GM10248 (cell line): Measurements from ENCODE around the gene RNF130.

Experiments
- CTCF ChIA-PET: fragments of 300-600 bp; sonication (Branson Sonifier 250); formaldehyde crosslinking; extraction: SDS; loops from one replicate; lab custom pipeline; 2021; ENCODE audit warnings: antibody characterized with exemption; lab: Yijun Ruan, JAX
- POLR2A ChIA-PET: fragments of 350-650 bp; sonication (Branson Sonifier 250); formaldehyde crosslinking; extraction: SDS; loops from one replicate; lab custom pipeline; 2020; ENCODE audit warnings: antibody characterized with exemption; lab: Yijun Ruan, JAX
- DNase-seq: peaks from one replicate; pipeline ENCODE4 v3.0.0; 2012; ENCODE audit errors: extremely low spot score
- TF ChIP-seq, protein P1 (sequence below): IDR thresholded peaks from 2 replicates; pipeline ENCODE4 v1.5.1; 2012; ENCODE audit warnings: mild to moderate bottlenecking, low read depth; ENCODE audit errors: extremely low read depth, missing control alignments, control extremely low read depth

RNF130 gene

DNA sequence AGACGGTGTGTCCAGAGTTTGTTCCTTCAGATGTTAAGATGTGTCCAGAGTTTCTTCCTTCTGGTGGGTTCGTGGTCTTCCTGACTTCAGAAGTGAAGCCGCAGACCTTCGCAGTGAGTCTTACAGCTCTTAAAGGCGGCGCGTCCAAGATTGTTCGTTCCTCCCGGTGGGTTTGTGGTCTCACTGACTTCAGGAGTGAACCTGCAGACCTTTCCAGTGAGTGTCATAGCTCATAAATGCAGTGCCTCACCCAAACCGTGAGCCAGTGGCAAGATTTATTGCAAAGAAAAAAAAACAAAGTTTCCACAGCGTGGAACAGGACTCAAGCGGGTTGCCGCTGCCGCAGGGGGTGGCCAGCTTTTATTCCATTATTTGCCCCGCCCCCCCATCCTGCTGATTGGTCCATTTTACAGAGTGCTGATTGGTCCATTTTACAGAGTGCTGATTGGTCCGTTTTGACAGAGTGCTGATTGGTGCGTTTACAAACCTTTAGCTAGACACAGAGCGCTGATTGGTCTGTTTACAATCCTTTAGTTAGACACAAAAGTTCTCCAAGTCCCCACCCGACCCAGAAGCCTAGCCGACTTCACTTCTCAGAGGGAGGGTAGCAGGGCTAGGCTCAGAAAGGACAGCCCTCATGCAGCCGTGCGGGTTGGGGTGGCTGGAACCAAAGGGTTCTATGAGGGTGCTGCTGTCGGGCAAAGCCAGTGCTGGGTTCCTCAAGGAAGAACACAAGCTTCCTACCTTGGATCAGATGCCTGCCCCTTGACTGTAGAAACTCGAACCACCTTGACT is 9.1 kb upstream of the RNF130 start:
- ChIA-PET POLR2A (no interaction called here), CTCF (interaction anchor here (2.3 kb wide), 1 partner anchor 11 kb away, joined by 9 read pairs; no protein-coding TSS in a partner anchor)
- TF ChIP-seq, protein P1, sequence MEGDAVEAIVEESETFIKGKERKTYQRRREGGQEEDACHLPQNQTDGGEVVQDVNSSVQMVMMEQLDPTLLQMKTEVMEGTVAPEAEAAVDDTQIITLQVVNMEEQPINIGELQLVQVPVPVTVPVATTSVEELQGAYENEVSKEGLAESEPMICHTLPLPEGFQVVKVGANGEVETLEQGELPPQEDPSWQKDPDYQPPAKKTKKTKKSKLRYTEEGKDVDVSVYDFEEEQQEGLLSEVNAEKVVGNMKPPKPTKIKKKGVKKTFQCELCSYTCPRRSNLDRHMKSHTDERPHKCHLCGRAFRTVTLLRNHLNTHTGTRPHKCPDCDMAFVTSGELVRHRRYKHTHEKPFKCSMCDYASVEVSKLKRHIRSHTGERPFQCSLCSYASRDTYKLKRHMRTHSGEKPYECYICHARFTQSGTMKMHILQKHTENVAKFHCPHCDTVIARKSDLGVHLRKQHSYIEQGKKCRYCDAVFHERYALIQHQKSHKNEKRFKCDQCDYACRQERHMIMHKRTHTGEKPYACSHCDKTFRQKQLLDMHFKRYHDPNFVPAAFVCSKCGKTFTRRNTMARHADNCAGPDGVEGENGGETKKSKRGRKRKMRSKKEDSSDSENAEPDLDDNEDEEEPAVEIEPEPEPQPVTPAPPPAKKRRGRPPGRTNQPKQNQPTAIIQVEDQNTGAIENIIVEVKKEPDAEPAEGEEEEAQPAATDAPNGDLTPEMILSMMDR, result no peak
- DNase-seq, result no peak

DNA sequence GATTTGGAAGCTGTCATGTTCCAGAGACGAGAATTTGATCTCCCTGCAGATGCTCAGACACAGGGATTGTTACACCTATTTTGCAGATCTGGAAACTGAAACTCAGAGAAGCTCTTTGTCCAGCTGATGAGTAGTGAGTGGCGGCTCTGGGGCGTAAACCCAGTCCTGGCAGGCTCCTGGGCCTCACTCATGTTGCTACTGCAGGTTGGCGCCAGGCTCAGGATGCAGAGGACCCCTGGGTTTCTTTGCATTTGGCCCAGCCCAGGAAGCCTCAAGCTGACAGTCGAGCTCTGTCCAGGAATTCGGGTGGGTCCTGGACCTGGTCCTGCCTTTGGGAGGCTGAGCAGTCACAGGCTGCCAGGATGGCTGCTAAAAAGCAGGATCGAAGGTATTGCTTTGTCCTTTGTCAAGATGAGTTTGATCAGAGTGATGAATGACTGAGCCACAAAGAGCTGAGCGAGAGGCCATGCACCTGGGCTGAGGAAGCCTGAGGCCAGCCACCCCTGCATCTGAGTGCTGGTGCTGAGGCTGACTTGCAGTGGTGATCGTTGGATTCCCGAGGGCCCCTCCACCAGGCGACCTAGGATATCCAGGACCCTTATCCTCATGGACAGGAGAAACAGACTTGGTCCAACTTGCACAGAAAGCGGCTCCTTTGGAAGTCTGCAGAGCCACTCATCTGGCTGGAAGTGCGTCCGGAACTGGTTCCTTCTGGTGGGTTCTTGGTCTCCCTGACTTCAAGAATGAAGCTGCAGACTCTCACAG is 8.3 kb upstream of the RNF130 start:
- DNase-seq, result no peak
- ChIA-PET POLR2A (no interaction called here), CTCF (interaction anchor here (2.3 kb wide), 1 partner anchor 12 kb away, joined by 9 read pairs; no protein-coding TSS in a partner anchor)
- TF ChIP-seq, protein P1, result no peak

DNA sequence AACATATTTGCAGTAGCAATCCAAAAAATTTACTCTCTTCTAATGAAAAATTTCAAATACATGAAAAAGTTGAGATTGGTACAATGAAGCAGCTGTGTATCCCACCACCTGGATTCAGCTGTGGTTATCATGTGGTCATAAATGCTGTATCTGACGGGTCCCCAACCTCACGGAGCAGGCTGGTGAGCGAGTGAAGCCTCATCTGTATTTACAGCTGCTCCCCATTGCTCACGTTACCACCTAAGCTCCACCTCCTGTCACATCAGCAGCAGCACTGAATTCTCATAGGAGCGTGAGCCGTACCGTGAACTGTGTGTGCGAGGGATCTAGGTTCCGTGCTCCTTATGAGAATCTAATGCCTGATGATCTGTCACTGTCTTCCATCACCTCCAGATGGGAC is 6.8 kb upstream of the RNF130 start:
- no peak for DNase-seq
- POLR2A ChIA-PET, result no interaction called here
- CTCF ChIA-PET, result no interaction called here
- TF ChIP-seq, protein P1, result no peak

DNA sequence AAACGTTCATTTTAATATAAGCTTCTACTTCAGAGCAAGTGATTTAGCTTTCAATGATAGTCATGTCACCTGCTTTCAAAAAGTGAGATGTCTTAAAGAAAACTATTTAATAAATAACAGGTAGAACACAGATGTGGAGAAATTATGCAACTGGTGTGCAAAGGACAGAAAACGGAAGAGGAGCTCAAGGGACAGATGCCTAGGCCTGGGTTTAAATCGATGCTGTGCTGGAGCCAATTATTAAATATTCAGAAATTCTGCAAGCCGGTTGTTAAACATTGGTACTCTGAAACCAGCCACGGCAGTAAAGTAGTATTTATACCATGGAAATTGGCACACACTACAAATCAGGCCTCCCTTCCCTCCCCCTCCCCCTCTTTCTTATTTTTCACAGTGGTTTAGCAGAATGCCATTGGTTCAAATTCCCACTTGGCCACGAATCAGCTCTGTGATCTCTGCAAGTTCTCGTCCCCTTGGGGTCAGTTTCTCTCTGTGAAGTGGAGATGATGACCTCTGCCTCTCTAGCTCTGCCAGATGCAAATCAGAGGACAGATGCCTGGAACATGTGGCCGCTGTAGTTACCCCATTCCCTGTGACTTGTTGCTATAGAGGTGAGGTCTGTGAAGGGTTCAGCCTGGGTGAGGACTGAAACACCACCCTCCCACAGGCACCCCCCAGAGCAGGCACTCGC is 6.2 kb upstream of the RNF130 start:
- CTCF ChIA-PET, result interaction anchor here (1.4 kb wide), 1 partner anchor 11 kb away, joined by 7 read pairs; no protein-coding TSS in a partner anchor
- TF ChIP-seq, protein P1, result no peak
- POLR2A ChIA-PET, result no interaction called here
- DNase-seq, result no peak

DNA sequence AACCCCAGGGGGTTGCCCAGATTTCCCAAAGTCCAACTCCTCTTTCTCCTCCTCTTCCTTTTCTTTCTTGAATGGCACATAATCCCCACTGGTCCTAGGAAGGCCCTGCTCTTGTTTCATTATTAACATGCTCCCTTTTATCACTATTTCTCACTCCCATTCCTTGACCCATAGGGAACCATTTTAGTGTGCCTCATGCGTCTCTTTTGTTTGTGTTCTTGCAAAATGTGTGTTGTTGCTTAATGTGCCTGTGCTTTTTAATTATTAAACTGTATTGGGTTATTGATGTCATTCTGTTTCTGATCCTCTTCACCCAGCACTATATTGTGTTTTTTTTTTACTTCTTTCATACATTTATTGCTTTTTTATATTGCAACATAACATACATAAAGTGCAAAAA is 4.1 kb upstream of the RNF130 start:
- TF ChIP-seq, protein P1, result no peak
- ChIA-PET CTCF (no interaction called here), POLR2A (no interaction called here)
- no peak for DNase-seq

DNA sequence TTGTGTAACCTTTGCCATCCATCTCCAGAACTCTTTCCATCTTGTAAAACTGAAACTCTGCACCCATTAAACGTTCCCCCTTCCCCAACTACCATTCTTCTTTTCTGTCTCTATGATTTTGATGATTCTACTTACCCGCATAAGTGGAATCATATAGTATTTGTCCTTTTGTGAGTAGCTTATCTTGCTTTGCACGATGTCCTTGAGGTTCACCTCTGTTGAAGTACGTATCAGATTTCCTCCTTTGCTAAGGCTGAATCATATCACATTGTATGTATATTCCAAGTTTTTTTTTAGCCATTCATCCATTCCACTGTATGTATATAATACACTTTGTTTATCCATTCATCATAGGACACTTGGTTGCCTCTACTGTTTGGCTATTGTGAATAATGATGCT is 2.9 kb upstream of the RNF130 start:
- ChIA-PET POLR2A (no interaction called here), CTCF (no interaction called here)
- DNase-seq, result no peak
- TF ChIP-seq, protein P1, result no peak
